HUDEP-2 (cell line): ENCODE data around the gene HS3ST2.
"Not testable (repeated sequence)": the region's sequence is repeated elsewhere in the genome, so short reads cannot be mapped to it uniquely, and the experiment has no call there.

Source experiments
- DNase-seq, 76 experiments: peaks; one replicate each; lab custom pipeline; 2025; ENCODE audit not compliant: unreplicated experiment in 76 of 76; lab: John Stamatoyannopoulos, UW

HS3ST2 gene

GRCh38 chr16:22871861-22872260 is 57.9 kb downstream of the HS3ST2 start:
- no peak for DNase-seq

GRCh38 chr16:22874394-22874793 is 60.4 kb downstream of the HS3ST2 start:
- DNase-seq = no peak

GRCh38 chr16:22878955-22879354 is 65.0 kb downstream of the HS3ST2 start:
- no peak for DNase-seq

GRCh38 chr16:22879466-22879865 is 65.5 kb downstream of the HS3ST2 start:
- DNase-seq = no peak

- no peak for DNase-seq
Observed at GRCh38 chr16:22882981-22883380, 69.0 kb downstream of the HS3ST2 start.

- DNase-seq = no peak
Observed at GRCh38 chr16:22885951-22886350, 72.0 kb downstream of the HS3ST2 start.

- no peak for DNase-seq
Observed at GRCh38 chr16:22886927-22887326, 73.0 kb downstream of the HS3ST2 start.

GRCh38 chr16:22887445-22887844 is 73.5 kb downstream of the HS3ST2 start:
- no peak for DNase-seq

- DNase-seq = no peak
Observed at GRCh38 chr16:22888791-22889190, 74.8 kb downstream of the HS3ST2 start.

- DNase-seq = no peak
Observed at GRCh38 chr16:22890976-22891375, 77.0 kb downstream of the HS3ST2 start.

GRCh38 chr16:22897184-22897583 is 83.2 kb downstream of the HS3ST2 start:
- DNase-seq = no peak

- no peak for DNase-seq
Observed at GRCh38 chr16:22898131-22898530, 84.2 kb downstream of the HS3ST2 start.

- peak in 54 of 76 experiments; percentile 0 to 63 (median 38) for DNase-seq
Observed at GRCh38 chr16:22898874-22899348, 84.9 kb downstream of the HS3ST2 start.

GRCh38 chr16:22899567-22899966 is 85.6 kb downstream of the HS3ST2 start:
- DNase-seq = not testable (repeated sequence)

GRCh38 chr16:22900863-22901262 is 86.9 kb downstream of the HS3ST2 start:
- DNase-seq = no peak

GRCh38 chr16:22901563-22901962 is 87.6 kb downstream of the HS3ST2 start:
- DNase-seq = no peak

- no peak for DNase-seq
Observed at GRCh38 chr16:22903716-22904115, 89.8 kb downstream of the HS3ST2 start.

- no peak for DNase-seq
Observed at GRCh38 chr16:22912654-22913053, 98.7 kb downstream of the HS3ST2 start.

GRCh38 chr16:22915003-22915402 is 101.0 kb downstream of the HS3ST2 start:
- DNase-seq = no peak

GRCh38 chr16:22923491-22923890 is 109.5 kb downstream of the HS3ST2 start:
- DNase-seq = no peak

- DNase-seq = no peak
Observed at GRCh38 chr16:22924492-22924891, 110.5 kb downstream of the HS3ST2 start.

- DNase-seq = no peak
Observed at GRCh38 chr16:22926105-22926751, 112.3 kb downstream of the HS3ST2 start.

GRCh38 chr16:22927306-22927705 is 113.3 kb downstream of the HS3ST2 start:
- DNase-seq = no peak
